OCI-LY1 (cell line): ENCODE results near the gene STK16.

ENCODE experiments used
- H2AFZ ChIP-seq: fragments of 200-600 bp; sonication (generic), shearing (Covaris generic); 2 replicates; pipeline ENCODE4 v1.6.0; 2014; ENCODE audit warnings: antibody characterized with exemption, mild to moderate bottlenecking, low read length
- H3F3A ChIP-seq: fragments of 200-600 bp; sonication (generic), shearing (Covaris generic); 2 replicates; pipeline ENCODE4 v1.6.0; 2014; ENCODE audit warnings: mild to moderate bottlenecking, antibody characterized with exemption, low read length, moderate library complexity; ENCODE audit not compliant: insufficient read depth
- H3K27ac ChIP-seq: fragments of 200-600 bp; sonication (generic); 2 replicates; pipeline ENCODE4 v1.5.1; 2014; ENCODE audit warnings: low read length, mixed run types, mild to moderate bottlenecking, low read depth; ENCODE audit not compliant: poor library complexity, severe bottlenecking
- H3K27me3 ChIP-seq: fragments of 200-600 bp; sonication (generic); 2 replicates; pipeline ENCODE4 v1.6.0; 2014; ENCODE audit warnings: antibody characterized with exemption, mild to moderate bottlenecking, low read length, moderate library complexity; ENCODE audit not compliant: insufficient read depth
- H3K36me3 ChIP-seq: fragments of 200-600 bp; sonication (generic); 2 replicates; pipeline ENCODE4 v1.6.1; 2014; ENCODE audit warnings: mild to moderate bottlenecking, antibody characterized with exemption, low read length, moderate library complexity, mixed read lengths; ENCODE audit not compliant: insufficient read depth
- H3K4me1 ChIP-seq: fragments of 200-600 bp; sonication (generic); 2 replicates; pipeline ENCODE4 v1.5.1; 2014; ENCODE audit warnings: mild to moderate bottlenecking, low read length, moderate library complexity; ENCODE audit not compliant: insufficient read depth, severe bottlenecking
- H3K4me2 ChIP-seq: fragments of 200-600 bp; sonication (generic), shearing (Covaris generic); 2 replicates; pipeline ENCODE4 v1.6.1; 2014; ENCODE audit warnings: low read length
- H3K4me3 ChIP-seq: fragments of 200-600 bp; sonication (generic); 2 replicates; pipeline ENCODE4 v1.5.1; 2014; ENCODE audit warnings: low read length, low read depth, mild to moderate bottlenecking, mixed read lengths; ENCODE audit not compliant: poor library complexity, severe bottlenecking
- H3K79me2 ChIP-seq: fragments of 200-600 bp; shearing (Covaris generic); 2 replicates; pipeline ENCODE4 v1.6.1; 2016; ENCODE audit warnings: mixed run types, low read length, mixed read lengths; ENCODE audit not compliant: insufficient read depth
- H3K9ac ChIP-seq: fragments of 200-600 bp; sonication (generic), shearing (Covaris generic); 2 replicates; pipeline ENCODE4 v1.6.1; 2014; ENCODE audit warnings: mild to moderate bottlenecking, low read length, mixed read lengths
- H3K9me2 ChIP-seq: fragments of 200-600 bp; sonication (generic), shearing (Covaris generic); 2 replicates; pipeline ENCODE4 v1.6.1; 2014; ENCODE audit warnings: low read depth, mild to moderate bottlenecking, low read length, mixed read lengths
- H3K9me3 ChIP-seq: fragments of 200-600 bp; shearing (Covaris generic); 2 replicates; pipeline ENCODE4 v1.6.1; 2014; ENCODE audit warnings: low read length, mixed read lengths
- H4K20me1 ChIP-seq: fragments of 200-600 bp; sonication (generic), shearing (Covaris generic); 2 replicates; pipeline ENCODE4 v1.6.0; 2016; ENCODE audit warnings: mild to moderate bottlenecking, low read length; ENCODE audit not compliant: insufficient read depth
- EZH2 ChIP-seq: fragments of 200-600 bp; sonication (generic), shearing (Covaris generic); IDR thresholded peaks from 2 replicates; pipeline ENCODE4 v1.8.0; 2017; ENCODE audit warnings: borderline replicate concordance, mixed run types, mild to moderate bottlenecking, antibody characterized with exemption, low read length, moderate library complexity, mixed read lengths
- TF ChIP-seq, protein P1 (sequence below): fragments of 200-600 bp; sonication (generic), shearing (Covaris generic); IDR thresholded peaks from 2 replicates; pipeline ENCODE4 v1.5.1; 2017; ENCODE audit warnings: mild to moderate bottlenecking, antibody characterized with exemption, low read length, moderate library complexity, mixed read lengths

Gene STK16

DNA sequence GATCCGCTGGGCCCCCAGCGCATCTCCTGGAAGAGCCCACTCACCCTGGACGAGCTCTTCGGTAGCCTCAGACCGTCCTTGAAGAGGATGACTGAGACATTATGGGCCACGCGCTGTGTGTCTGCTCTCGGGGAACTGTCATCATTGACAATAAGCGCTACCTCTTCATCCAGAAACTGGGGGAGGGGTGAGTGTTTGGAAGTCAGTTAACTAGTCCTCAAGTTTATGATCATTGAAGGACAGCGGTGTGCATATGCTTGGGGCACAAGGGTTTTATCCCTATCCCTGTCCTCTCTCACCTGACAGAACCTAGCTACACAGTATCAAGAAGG is 586 bp downstream of the STK16 start:
- peak overlapping the region; percentile 39 for H3K27ac ChIP-seq
- TF ChIP-seq, protein P1, sequence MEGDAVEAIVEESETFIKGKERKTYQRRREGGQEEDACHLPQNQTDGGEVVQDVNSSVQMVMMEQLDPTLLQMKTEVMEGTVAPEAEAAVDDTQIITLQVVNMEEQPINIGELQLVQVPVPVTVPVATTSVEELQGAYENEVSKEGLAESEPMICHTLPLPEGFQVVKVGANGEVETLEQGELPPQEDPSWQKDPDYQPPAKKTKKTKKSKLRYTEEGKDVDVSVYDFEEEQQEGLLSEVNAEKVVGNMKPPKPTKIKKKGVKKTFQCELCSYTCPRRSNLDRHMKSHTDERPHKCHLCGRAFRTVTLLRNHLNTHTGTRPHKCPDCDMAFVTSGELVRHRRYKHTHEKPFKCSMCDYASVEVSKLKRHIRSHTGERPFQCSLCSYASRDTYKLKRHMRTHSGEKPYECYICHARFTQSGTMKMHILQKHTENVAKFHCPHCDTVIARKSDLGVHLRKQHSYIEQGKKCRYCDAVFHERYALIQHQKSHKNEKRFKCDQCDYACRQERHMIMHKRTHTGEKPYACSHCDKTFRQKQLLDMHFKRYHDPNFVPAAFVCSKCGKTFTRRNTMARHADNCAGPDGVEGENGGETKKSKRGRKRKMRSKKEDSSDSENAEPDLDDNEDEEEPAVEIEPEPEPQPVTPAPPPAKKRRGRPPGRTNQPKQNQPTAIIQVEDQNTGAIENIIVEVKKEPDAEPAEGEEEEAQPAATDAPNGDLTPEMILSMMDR, result no peak
- TF ChIP-seq EZH2, result no peak

DNA sequence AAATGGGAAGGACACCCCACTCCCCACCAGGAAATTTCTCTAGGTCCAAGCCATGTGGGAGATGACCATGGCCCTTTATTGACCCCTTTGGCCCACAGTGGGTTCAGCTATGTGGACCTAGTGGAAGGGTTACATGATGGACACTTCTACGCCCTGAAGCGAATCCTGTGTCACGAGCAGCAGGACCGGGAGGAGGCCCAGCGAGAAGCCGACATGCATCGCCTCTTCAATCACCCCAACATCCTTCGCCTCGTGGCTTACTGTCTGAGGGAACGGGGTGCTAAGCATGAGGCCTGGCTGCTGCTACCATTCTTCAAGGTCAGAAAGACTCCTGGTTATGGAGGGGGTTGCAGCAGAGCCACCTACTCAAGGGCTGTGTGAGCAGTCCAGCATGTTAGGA is 1.3 kb downstream of the STK16 start:
- no peaks in the 10 kb centered on the region for H3K9me3 ChIP-seq
- no peaks in the 10 kb centered on the region for H3K9me2 ChIP-seq
- no peaks in the 10 kb centered on the region for H3K79me2 ChIP-seq
- H3F3A ChIP-seq, result no peaks in the 10 kb centered on the region
- peak overlapping the region; percentile 78 for H3K4me3 ChIP-seq
- no peak for TF ChIP-seq EZH2
- TF ChIP-seq, protein P1, result no peak
- no peaks in the 10 kb centered on the region for H4K20me1 ChIP-seq
- H3K27ac ChIP-seq, result no peak overlapping the region
- H3K27me3 ChIP-seq, result no peaks in the 10 kb centered on the region
- H3K4me1 ChIP-seq, result peaks cover 67% of the 10 kb centered on the region
- H3K4me2 ChIP-seq, result peak overlapping the region; percentile 73; the same call in 1 of the 2 replicates
- no peak overlapping the region; the same call in 1 of the 2 replicates for H3K9ac ChIP-seq
- H3K36me3 ChIP-seq, result peaks cover 43% of the 10 kb centered on the region
- H2AFZ ChIP-seq, result no peak overlapping the region

More for the DNA sequence above, 586 bp downstream of the STK16 start:
- Histone ChIP-seq H4K20me1 (no peaks in the 10 kb centered on the region), H3F3A (no peaks in the 10 kb centered on the region), H3K27me3 (no peaks in the 10 kb centered on the region), H3K4me3 (peak overlapping the region; percentile 78), H3K9ac (peak overlapping the region; percentile 83), H3K4me2 (peak overlapping the region; percentile 73), H3K36me3 (peaks cover 36% of the 10 kb centered on the region), H2AFZ (no peak overlapping the region), H3K9me3 (no peaks in the 10 kb centered on the region), H3K9me2 (no peaks in the 10 kb centered on the region), H3K79me2 (no peaks in the 10 kb centered on the region), H3K4me1 (peaks cover 60% of the 10 kb centered on the region)

DNA sequence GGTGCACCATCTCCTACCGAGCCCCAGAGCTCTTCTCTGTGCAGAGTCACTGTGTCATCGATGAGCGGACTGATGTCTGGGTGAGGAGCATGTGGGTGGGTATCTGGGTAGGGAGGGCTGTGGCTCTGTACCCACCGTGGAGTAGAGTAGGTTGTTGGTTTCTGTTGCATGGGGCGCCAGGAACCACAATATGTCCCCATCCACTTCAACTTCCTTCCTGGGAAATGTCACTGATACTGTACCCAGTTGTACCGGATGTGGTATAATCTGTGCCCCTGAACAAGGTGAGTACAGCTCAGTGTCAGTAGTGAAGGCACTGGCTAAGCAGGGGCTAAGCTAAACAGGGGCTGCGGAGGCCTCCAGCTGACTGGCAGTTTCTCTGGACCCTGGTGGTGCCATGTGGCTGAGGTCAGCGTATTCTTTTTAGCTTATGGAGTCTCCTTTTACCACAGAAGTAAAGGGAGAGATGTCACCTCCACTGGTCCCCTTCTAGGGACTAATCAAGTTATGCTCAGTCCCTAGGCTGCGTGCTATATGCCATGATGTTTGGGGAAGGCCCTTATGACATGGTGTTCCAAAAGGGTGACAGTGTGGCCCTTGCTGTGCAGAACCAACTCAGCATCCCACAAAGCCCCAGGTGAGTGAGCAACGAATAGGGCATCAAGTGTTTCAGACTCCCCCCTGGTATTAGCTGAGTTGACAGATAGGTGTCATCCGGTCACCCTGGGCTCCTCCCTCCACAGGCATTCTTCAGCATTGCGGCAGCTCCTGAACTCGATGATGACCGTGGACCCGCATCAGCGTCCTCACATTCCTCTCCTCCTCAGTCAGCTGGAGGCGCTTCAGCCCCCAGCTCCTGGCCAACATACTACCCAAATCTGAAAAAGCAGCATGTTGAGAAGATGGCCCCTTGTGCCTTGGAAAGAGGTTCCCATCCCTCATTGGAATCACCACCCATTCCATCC is 2.7 kb downstream of the STK16 start:
- peaks cover 48% of the 10 kb centered on the region for H3K36me3 ChIP-seq
- H3K4me3 ChIP-seq, result no peak overlapping the region
- H3F3A ChIP-seq, result no peaks in the 10 kb centered on the region
- H3K9me3 ChIP-seq, result no peaks in the 10 kb centered on the region
- no peaks in the 10 kb centered on the region for H4K20me1 ChIP-seq
- H3K4me1 ChIP-seq, result peaks cover 78% of the 10 kb centered on the region
- no peaks in the 10 kb centered on the region for H3K9me2 ChIP-seq
- peak overlapping the region; percentile 73; the same call in 1 of the 2 replicates for H3K4me2 ChIP-seq
- H2AFZ ChIP-seq, result no peak overlapping the region
- TF ChIP-seq, protein P1, result no peak; the same call in 1 of the 2 replicates
- no peak for TF ChIP-seq EZH2
- H3K9ac ChIP-seq, result peak overlapping the region; percentile 8; the same call in 1 of the 2 replicates
- no peaks in the 10 kb centered on the region for H3K27me3 ChIP-seq
- no peaks in the 10 kb centered on the region for H3K79me2 ChIP-seq
- peak overlapping the region; percentile 98 for H3K27ac ChIP-seq
